ENCODE data around the gene TPSG1.
"Not testable (repeated sequence)": the region's sequence is repeated elsewhere in the genome, so short reads cannot be mapped to it uniquely, and the experiment has no call there.

The TPSG1 gene

GRCh38 chr16:1208239-1208830 lies 16.7 kb downstream of the TPSG1 start:
- no peak for DNase-seq (ENCODE audit: low spot score in 2 of 2)
- no peaks in the 10 kb centered on the region for H3K4me1 Mint-ChIP-seq

GRCh38 chr16:1206786-1207185 lies 18.3 kb downstream of the TPSG1 start:
- no peaks in the 10 kb centered on the region for H3K9me3 Mint-ChIP-seq
- H3K4me1 Mint-ChIP-seq: no peaks in the 10 kb centered on the region
- no peak overlapping the region for H3K4me3 Mint-ChIP-seq
- H3K27me3 Mint-ChIP-seq: peaks cover 1% of the 10 kb centered on the region
- ATAC-seq (ENCODE audit: low read depth) (no peak), DNase-seq (ENCODE audit: low spot score in 2 of 2) (no peak)
- H3K36me3 Mint-ChIP-seq: no peaks in the 10 kb centered on the region
- H3K27ac Mint-ChIP-seq: no peak overlapping the region

More at GRCh38 chr16:1208239-1208830, 16.7 kb downstream of the TPSG1 start:
- Mint-ChIP-seq H3K36me3 (no peaks in the 10 kb centered on the region), H3K27me3 (peaks cover 1% of the 10 kb centered on the region), H3K4me3 (no peak overlapping the region), H3K27ac (no peak overlapping the region), H3K9me3 (no peaks in the 10 kb centered on the region)
- no peak for ATAC-seq (ENCODE audit: low read depth)

GRCh38 chr16:1206326-1206725 lies 18.7 kb downstream of the TPSG1 start:
- ATAC-seq (ENCODE audit: low read depth) (no peak), DNase-seq (ENCODE audit: low spot score in 2 of 2) (no peak)
- no peaks in the 10 kb centered on the region for H3K36me3 Mint-ChIP-seq
- no peak overlapping the region for H3K27ac Mint-ChIP-seq
- H3K4me3 Mint-ChIP-seq: no peak overlapping the region
- H3K4me1 Mint-ChIP-seq: no peaks in the 10 kb centered on the region
- no peaks in the 10 kb centered on the region for H3K9me3 Mint-ChIP-seq
- peaks cover 1% of the 10 kb centered on the region for H3K27me3 Mint-ChIP-seq

GRCh38 chr16:1204933-1205332 lies 20.1 kb downstream of the TPSG1 start:
- Mint-ChIP-seq H3K4me3 (no peak overlapping the region), H3K4me1 (no peaks in the 10 kb centered on the region), H3K27me3 (peaks cover 1% of the 10 kb centered on the region), H3K36me3 (no peaks in the 10 kb centered on the region), H3K9me3 (peaks cover 1% of the 10 kb centered on the region), H3K27ac (no peak overlapping the region)
- no peak for ATAC-seq (ENCODE audit: low read depth)
- DNase-seq (ENCODE audit: low spot score in 2 of 2): no peak

GRCh38 chr16:1202274-1202673 lies 22.8 kb downstream of the TPSG1 start:
- Mint-ChIP-seq H3K9me3 (peaks cover 4% of the 10 kb centered on the region), H3K4me3 (no peak overlapping the region), H3K36me3 (no peaks in the 10 kb centered on the region), H3K27ac (no peak overlapping the region), H3K4me1 (peaks cover 3% of the 10 kb centered on the region), H3K27me3 (peaks cover 1% of the 10 kb centered on the region)
- DNase-seq (ENCODE audit: low spot score in 2 of 2): no peak
- ATAC-seq (ENCODE audit: low read depth): no peak

GRCh38 chr16:1201444-1201843 lies 23.6 kb downstream of the TPSG1 start:
- Mint-ChIP-seq H3K36me3 (no peaks in the 10 kb centered on the region), H3K27me3 (peaks cover 1% of the 10 kb centered on the region), H3K4me3 (no peak overlapping the region), H3K9me3 (peaks cover 4% of the 10 kb centered on the region), H3K27ac (no peak overlapping the region), H3K4me1 (peaks cover 3% of the 10 kb centered on the region)
- DNase-seq (ENCODE audit: low spot score in 2 of 2) (no peak), ATAC-seq (ENCODE audit: low read depth) (no peak)

GRCh38 chr16:1200014-1200627 lies 24.9 kb downstream of the TPSG1 start:
- H3K4me1 Mint-ChIP-seq: peaks cover 3% of the 10 kb centered on the region
- DNase-seq (ENCODE audit: low spot score in 2 of 2) (no peak), ATAC-seq (ENCODE audit: low read depth) (no peak)
- H3K27ac Mint-ChIP-seq: no peak overlapping the region
- H3K4me3 Mint-ChIP-seq: no peak overlapping the region
- peaks cover 1% of the 10 kb centered on the region for H3K27me3 Mint-ChIP-seq
- no peaks in the 10 kb centered on the region for H3K36me3 Mint-ChIP-seq
- peaks cover 4% of the 10 kb centered on the region for H3K9me3 Mint-ChIP-seq

GRCh38 chr16:1199347-1200013 lies 25.6 kb downstream of the TPSG1 start:
- peaks cover 1% of the 10 kb centered on the region for H3K27me3 Mint-ChIP-seq
- DNase-seq (ENCODE audit: low spot score in 2 of 2) (no peak), ATAC-seq (ENCODE audit: low read depth) (no peak)
- H3K36me3 Mint-ChIP-seq: no peaks in the 10 kb centered on the region
- no peak overlapping the region for H3K27ac Mint-ChIP-seq
- peaks cover 3% of the 10 kb centered on the region for H3K4me1 Mint-ChIP-seq
- H3K4me3 Mint-ChIP-seq: no peak overlapping the region
- peaks cover 4% of the 10 kb centered on the region for H3K9me3 Mint-ChIP-seq

- H3K27me3 Mint-ChIP-seq; ATAC-seq (ENCODE audit: low read depth); H3K9me3 Mint-ChIP-seq; H3K27ac Mint-ChIP-seq; H3K4me1 Mint-ChIP-seq; H3K4me3 Mint-ChIP-seq; DNase-seq (ENCODE audit: low spot score in 2 of 2); H3K36me3 Mint-ChIP-seq: not testable (repeated sequence)
These were observed 26.3 kb downstream of the TPSG1 start for GRCh38 chr16:1198671-1199346.

GRCh38 chr16:1198194-1198593 lies 26.9 kb downstream of the TPSG1 start:
- Mint-ChIP-seq H3K27me3 (peaks cover 2% of the 10 kb centered on the region), H3K9me3 (peaks cover 4% of the 10 kb centered on the region), H3K36me3 (no peaks in the 10 kb centered on the region), H3K27ac (no peak overlapping the region), H3K4me3 (no peak overlapping the region), H3K4me1 (peaks cover 3% of the 10 kb centered on the region)
- ATAC-seq (ENCODE audit: low read depth) (no peak), DNase-seq (ENCODE audit: low spot score in 2 of 2) (no peak)

GRCh38 chr16:1197237-1197866 lies 27.7 kb downstream of the TPSG1 start:
- Mint-ChIP-seq H3K9me3 (peaks cover 4% of the 10 kb centered on the region), H3K36me3 (no peaks in the 10 kb centered on the region), H3K4me1 (peaks cover 3% of the 10 kb centered on the region), H3K27ac (no peak overlapping the region), H3K4me3 (no peak overlapping the region), H3K27me3 (peaks cover 2% of the 10 kb centered on the region)
- no peak for ATAC-seq (ENCODE audit: low read depth)
- DNase-seq (ENCODE audit: low spot score in 2 of 2): no peak

- Mint-ChIP-seq H3K27me3 (peaks cover 2% of the 10 kb centered on the region), H3K4me1 (peaks cover 3% of the 10 kb centered on the region), H3K27ac (no peak overlapping the region), H3K36me3 (no peaks in the 10 kb centered on the region), H3K9me3 (peaks cover 4% of the 10 kb centered on the region), H3K4me3 (no peak overlapping the region)
- DNase-seq (ENCODE audit: low spot score in 2 of 2): no peak
- ATAC-seq (ENCODE audit: low read depth): no peak
These were observed 28.6 kb downstream of the TPSG1 start for GRCh38 chr16:1196494-1196893.

GRCh38 chr16:1195393-1195666 lies 29.7 kb downstream of the TPSG1 start:
- peaks cover 4% of the 10 kb centered on the region for H3K9me3 Mint-ChIP-seq
- H3K27me3 Mint-ChIP-seq: peaks cover 2% of the 10 kb centered on the region
- DNase-seq (ENCODE audit: low spot score in 2 of 2) (no peak), ATAC-seq (ENCODE audit: low read depth) (no peak)
- peaks cover 3% of the 10 kb centered on the region for H3K4me1 Mint-ChIP-seq
- H3K4me3 Mint-ChIP-seq: no peak overlapping the region
- H3K36me3 Mint-ChIP-seq: no peaks in the 10 kb centered on the region
- H3K27ac Mint-ChIP-seq: no peak overlapping the region
